Fibroblast of villous mesenchyme (primary cell): Measurements from ENCODE around the gene MOV10. TPM values are rescaled to one million over a fixed set of nuclear protein-coding genes. Genes with fewer than 3 reads are reported as not detected.

ENCODE experiments used
- DNase-seq: peaks from one replicate; pipeline ENCODE4 v3.0.0-alpha.2; 2010; ENCODE audit warnings: low read depth
- H3K4me3 ChIP-seq: 2 replicates; pipeline ENCODE4 v1.5.1; 2011; ENCODE audit warnings: low read depth, mild to moderate bottlenecking, low read length
- total RNA-seq: library from RNA; depleted of rRNA; stranded (reverse); fragments of >200 nt; gene quantifications from 2 replicates; pipeline ENCODE4 v1.2.3, GENCODE V29; 2012
- TF ChIP-seq, protein P1 (sequence below): IDR thresholded peaks from 2 replicates; pipeline ENCODE4 v1.5.1; 2012; ENCODE audit warnings: low read depth, mild to moderate bottlenecking, low read length; ENCODE audit not compliant: insufficient read depth

Gene MOV10
- total RNA-seq, 1 donor, result 63.5 TPM

DNA sequence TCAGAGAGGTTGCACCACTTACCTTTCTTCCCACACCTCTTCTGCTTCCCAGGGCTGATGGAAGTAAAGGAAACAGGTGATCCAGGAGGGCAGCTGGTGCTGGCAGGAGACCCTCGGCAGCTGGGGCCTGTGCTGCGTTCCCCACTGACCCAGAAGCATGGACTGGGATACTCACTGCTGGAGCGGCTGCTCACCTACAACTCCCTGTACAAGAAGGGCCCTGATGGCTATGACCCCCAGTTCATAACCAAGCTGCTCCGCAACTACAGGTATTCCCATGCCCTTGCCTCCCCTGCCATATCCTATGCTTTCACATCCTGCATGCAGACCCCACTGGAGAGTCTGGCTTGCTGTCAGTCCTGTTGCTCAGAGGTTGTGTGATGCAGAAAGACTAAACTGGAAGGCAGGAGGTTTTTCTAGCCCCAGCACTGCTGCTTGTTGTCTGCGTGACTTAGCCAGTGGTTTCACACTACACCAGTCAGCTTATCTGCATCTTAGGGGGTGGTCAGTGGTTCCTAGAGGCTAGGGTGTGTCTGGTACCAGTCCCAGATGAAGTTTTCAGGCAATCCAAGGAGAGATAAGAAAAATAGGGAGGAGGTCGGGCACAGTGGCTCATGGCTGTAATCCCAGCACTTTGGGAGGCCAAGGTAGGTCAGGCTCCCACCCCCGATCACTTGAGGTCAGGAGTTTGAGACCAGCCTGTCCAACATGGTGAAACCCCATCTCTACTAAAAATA, 22.3 kb downstream of the MOV10 start:
- H3K4me3 ChIP-seq, result no peak overlapping the region
- no peak for DNase-seq
- TF ChIP-seq, protein P1, sequence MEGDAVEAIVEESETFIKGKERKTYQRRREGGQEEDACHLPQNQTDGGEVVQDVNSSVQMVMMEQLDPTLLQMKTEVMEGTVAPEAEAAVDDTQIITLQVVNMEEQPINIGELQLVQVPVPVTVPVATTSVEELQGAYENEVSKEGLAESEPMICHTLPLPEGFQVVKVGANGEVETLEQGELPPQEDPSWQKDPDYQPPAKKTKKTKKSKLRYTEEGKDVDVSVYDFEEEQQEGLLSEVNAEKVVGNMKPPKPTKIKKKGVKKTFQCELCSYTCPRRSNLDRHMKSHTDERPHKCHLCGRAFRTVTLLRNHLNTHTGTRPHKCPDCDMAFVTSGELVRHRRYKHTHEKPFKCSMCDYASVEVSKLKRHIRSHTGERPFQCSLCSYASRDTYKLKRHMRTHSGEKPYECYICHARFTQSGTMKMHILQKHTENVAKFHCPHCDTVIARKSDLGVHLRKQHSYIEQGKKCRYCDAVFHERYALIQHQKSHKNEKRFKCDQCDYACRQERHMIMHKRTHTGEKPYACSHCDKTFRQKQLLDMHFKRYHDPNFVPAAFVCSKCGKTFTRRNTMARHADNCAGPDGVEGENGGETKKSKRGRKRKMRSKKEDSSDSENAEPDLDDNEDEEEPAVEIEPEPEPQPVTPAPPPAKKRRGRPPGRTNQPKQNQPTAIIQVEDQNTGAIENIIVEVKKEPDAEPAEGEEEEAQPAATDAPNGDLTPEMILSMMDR, result no peak

DNA sequence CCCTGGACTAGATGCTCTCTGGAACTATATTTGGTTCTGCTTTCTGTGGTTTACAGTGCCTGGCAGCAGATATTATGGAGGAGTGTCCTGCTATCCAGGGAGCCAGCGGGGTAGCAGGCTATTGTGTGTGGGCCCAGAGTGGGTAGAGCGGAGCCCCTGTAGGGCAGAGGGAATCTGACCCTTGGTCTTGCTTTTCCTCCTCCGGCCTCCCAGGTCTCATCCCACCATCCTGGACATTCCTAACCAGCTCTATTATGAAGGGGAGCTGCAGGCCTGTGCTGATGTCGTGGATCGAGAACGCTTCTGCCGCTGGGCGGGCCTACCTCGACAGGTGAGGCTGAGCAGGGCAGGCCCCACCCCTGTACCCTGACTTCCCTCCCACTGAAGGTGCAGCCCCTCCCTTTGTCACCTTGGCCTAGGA, 23.3 kb downstream of the MOV10 start:
- H3K4me3 ChIP-seq, result no peak overlapping the region
- TF ChIP-seq, protein P1, result no peak
- DNase-seq, result no peak

DNA sequence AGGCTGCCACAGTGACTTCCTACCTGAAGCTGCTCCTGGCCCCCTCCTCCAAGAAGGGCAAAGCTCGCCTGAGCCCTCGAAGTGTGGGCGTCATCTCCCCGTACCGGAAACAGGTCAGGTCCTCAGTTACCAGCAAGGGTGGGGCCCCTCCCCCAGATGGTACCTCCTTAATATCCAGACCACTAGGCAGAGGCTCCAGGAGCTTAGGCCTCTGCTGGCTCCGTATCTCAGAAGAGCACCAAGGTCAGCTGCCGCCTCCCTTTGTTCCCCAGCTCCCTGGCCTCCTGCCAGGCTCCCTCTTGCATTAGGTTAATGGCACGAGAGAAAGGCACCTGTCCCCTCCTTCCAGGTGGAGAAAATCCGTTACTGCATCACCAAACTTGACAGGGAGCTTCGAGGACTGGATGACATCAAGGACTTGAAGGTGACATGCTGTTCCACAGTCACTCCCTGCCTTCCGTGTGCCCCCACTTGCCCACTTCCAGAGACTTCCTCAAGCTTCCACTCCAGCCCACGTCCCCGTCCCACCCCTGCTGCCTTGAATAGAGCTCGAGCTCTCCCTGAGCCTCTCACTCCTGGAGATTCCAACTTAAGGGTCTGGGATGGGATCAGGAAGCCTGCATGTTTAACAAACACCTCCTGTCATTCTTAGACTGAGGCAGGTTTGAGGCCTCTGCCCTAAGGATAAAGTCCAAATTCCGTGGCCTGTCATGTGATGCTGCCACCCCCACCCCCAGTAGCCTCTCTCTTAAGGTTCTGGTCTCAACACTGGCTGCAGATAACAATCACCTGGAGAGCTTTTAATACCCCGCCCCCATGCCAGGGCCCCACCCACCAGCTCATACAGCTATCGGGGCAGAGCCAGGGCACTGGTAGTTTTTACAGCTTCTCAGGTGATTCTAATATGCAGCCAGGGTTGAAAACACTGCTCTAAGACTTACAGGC, 24.2 kb downstream of the MOV10 start:
- TF ChIP-seq, protein P1, result no peak
- H3K4me3 ChIP-seq, result no peak overlapping the region
- no peak for DNase-seq

DNA sequence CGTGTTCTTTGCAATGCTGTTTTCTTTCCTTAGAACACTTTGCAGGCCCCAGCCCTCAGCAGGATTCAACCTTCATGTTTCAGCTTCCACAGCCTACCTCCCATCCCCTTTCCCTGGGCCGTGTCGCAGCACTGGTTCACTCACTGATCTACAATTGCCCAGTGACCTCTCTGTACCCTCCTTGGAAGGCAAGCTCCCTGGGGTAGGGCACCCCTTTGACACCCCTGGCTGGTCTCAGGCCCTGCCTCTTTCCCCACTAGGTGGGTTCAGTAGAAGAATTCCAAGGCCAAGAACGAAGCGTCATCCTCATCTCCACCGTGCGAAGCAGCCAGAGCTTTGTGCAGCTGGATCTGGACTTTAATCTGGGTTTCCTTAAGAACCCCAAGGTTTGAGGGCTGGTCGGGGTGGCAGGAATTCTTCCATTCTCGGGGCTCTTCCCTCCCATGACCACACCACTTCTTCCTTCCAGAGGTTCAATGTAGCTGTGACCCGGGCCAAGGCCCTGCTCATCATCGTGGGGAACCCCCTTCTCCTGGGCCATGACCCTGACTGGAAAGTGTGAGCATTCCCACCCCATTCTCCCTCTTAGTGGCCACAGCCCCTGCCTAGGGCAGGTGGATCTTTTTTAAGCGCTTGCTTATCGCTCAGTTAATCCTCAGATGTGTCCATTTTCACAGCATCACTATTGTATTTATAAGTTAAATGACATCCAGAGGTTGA, 25.1 kb downstream of the MOV10 start:
- TF ChIP-seq, protein P1, result no peak
- no peak for DNase-seq

DNA sequence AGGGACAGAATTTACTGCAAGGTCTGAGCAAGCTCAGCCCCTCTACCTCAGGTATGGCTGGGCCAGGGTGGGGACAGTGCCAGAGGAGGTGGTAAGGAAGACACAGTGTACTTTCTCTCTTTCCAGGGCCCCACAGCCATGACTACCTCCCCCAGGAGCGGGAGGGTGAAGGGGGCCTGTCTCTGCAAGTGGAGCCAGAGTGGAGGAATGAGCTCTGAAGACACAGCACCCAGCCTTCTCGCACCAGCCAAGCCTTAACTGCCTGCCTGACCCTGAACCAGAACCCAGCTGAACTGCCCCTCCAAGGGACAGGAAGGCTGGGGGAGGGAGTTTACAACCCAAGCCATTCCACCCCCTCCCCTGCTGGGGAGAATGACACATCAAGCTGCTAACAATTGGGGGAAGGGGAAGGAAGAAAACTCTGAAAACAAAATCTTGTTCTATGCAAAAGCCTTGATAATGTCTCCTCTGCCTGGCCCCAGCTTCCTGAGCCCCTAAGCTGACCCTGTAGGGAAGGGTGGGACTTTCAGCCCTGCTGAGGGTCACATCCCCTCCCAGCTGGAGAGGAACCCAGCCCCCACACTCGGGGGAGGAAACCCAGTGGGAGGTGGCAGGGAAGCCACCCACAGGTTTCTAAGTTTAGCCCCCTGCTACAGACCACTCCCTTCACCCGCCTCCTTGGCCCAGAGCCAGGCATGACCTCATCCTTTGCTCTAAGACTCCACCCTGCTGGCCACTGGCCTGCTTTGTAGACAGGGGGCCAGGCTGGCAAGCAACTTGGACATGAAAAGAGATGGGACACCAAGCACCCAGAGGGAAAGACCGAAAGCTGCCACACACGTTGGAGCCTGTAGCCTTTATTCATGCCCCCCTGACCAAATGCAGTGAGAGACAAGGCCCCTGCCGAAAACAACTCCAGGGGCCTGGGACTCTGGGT, 26.1 kb downstream of the MOV10 start:
- no peak overlapping the region for H3K4me3 ChIP-seq
- TF ChIP-seq, protein P1, result peak; percentile 17

More for the DNA sequence above, 25.1 kb downstream of the MOV10 start:
- H3K4me3 ChIP-seq, result no peak overlapping the region

More for the DNA sequence above, 26.1 kb downstream of the MOV10 start:
- DNase-seq, result peak; percentile 97
